NCI-H1105 (cell line): ENCODE data around the gene TMIE.

Experiments used
- DNase-seq: peaks from one replicate; lab custom pipeline; 2025; lab: John Stamatoyannopoulos, UW

The TMIE gene

GRCh38 chr3:46708401-46709156, 7.4 kb downstream of the TMIE start:
- DNase-seq = no peak

- DNase-seq = no peak
Observed at GRCh38 chr3:46709157-46709654, 8.0 kb downstream of the TMIE start.

- no peak for DNase-seq
Observed at GRCh38 chr3:46709721-46710120, 8.5 kb downstream of the TMIE start.

GRCh38 chr3:46710229-46710628, 9.0 kb downstream of the TMIE start:
- no peak for DNase-seq

GRCh38 chr3:46710671-46711295, 9.6 kb downstream of the TMIE start:
- DNase-seq = no peak

GRCh38 chr3:46711305-46711704, 10.1 kb downstream of the TMIE start:
- DNase-seq = no peak

GRCh38 chr3:46711760-46712159, 10.6 kb downstream of the TMIE start:
- no peak for DNase-seq

GRCh38 chr3:46712191-46713049, 11.2 kb downstream of the TMIE start:
- no peak for DNase-seq

- no peak for DNase-seq
Observed at GRCh38 chr3:46713050-46713897, 12.1 kb downstream of the TMIE start.

- DNase-seq = no peak
Observed at GRCh38 chr3:46713898-46714552, 12.8 kb downstream of the TMIE start.

- no peak for DNase-seq
Observed at GRCh38 chr3:46714728-46715506, 13.7 kb downstream of the TMIE start.

GRCh38 chr3:46715507-46716175, 14.4 kb downstream of the TMIE start:
- no peak for DNase-seq

GRCh38 chr3:46716461-46717441, 15.6 kb downstream of the TMIE start:
- no peak for DNase-seq

GRCh38 chr3:46717447-46718231, 16.4 kb downstream of the TMIE start, which contains the start of gene PRSS50:
Gene PRSS50 (minus strand): TSS chr3:46717869. CDS start chr3:46717824, 45 bp downstream.
- no peak for DNase-seq

- no peak for DNase-seq
Observed at GRCh38 chr3:46719044-46719565, 17.9 kb downstream of the TMIE start.

GRCh38 chr3:46719735-46720271, 18.6 kb downstream of the TMIE start:
- DNase-seq = no peak

GRCh38 chr3:46721009-46721408, 19.8 kb downstream of the TMIE start:
- DNase-seq = no peak
